GM23338 (cell line): ENCODE measurements around the gene TRMT44. TPM values are rescaled to one million over a fixed set of nuclear protein-coding genes. Genes with fewer than 3 reads are reported as not detected.

Experiments
- ATAC-seq: fragments of 200-7000 bp; cut with Tn5 transposase; 3 replicates; pipeline ENCODE4 v1.9.1; 2020
- DNase-seq: peaks from one replicate; pipeline ENCODE4 v3.0.0-alpha.2; 2015; ENCODE audit warnings: low spot score
- H2AFZ ChIP-seq: fragments of 200-600 bp; sonication (generic); 2 replicates; pipeline ENCODE4 v1.8.0; 2016; ENCODE audit warnings: antibody characterized with exemption, mild to moderate bottlenecking, moderate library complexity
- H3F3A ChIP-seq: fragments of 200-600 bp; sonication (generic); replicated peaks from 2 replicates; pipeline ENCODE4 v1.8.0; 2017; ENCODE audit warnings: antibody characterized with exemption, mixed run types, low read depth
- H3K27ac ChIP-seq: fragments of 200-600 bp; sonication (generic); 2 replicates; pipeline ENCODE4 v1.6.1; 2016; ENCODE audit warnings: low read depth
- H3K27me3 ChIP-seq: fragments of 200-600 bp; sonication (generic); 2 replicates; pipeline ENCODE4 v1.8.0; 2016; ENCODE audit warnings: mild to moderate bottlenecking, mixed run types, moderate library complexity; ENCODE audit not compliant: insufficient read depth
- H3K36me3 ChIP-seq: fragments of 200-600 bp; sonication (generic); 2 replicates; pipeline ENCODE4 v1.8.0; 2016; ENCODE audit warnings: mild to moderate bottlenecking; ENCODE audit not compliant: insufficient read depth
- H3K4me1 ChIP-seq: fragments of 200-600 bp; sonication (generic); 2 replicates; pipeline ENCODE4 v1.8.0; 2016; ENCODE audit warnings: mild to moderate bottlenecking, moderate library complexity; ENCODE audit not compliant: insufficient read depth
- H3K4me2 ChIP-seq: fragments of 200-600 bp; sonication (generic); 2 replicates; pipeline ENCODE4 v1.7.1; 2017; ENCODE audit warnings: mixed run types
- H3K4me3 ChIP-seq: fragments of 200-600 bp; sonication (generic); 2 replicates; pipeline ENCODE4 v1.6.1; 2016; ENCODE audit warnings: mixed run types
- H3K79me2 ChIP-seq: fragments of 200-600 bp; sonication (generic); replicated peaks from 2 replicates; pipeline ENCODE4 v1.8.0; 2017; ENCODE audit warnings: mild to moderate bottlenecking; ENCODE audit not compliant: insufficient read depth
- H3K9me2 ChIP-seq: fragments of 200-600 bp; sonication (generic); 2 replicates; pipeline ENCODE4 v1.8.0; 2017; ENCODE audit not compliant: insufficient read depth
- H4K20me1 ChIP-seq: fragments of 200-600 bp; sonication (generic); replicated peaks from 2 replicates; pipeline ENCODE4 v1.8.0; 2017; ENCODE audit warnings: mild to moderate bottlenecking; ENCODE audit not compliant: insufficient read depth
- H3K27ac Mint-ChIP-seq: 2 replicates; pipeline ENCODE4 v1.8.0; 2020; ENCODE audit warnings: inconsistent platforms, mild to moderate bottlenecking, moderate library complexity, mixed read lengths
- H3K27me3 Mint-ChIP-seq: 3 replicates; pipeline ENCODE4 v1.8.0; 2022; ENCODE audit warnings: low read depth, mild to moderate bottlenecking, moderate library complexity, mixed read lengths, inconsistent platforms; ENCODE audit not compliant: insufficient read depth, poor library complexity
- H3K36me3 Mint-ChIP-seq: 3 replicates; pipeline ENCODE4 v1.8.0; 2021; ENCODE audit warnings: low read depth, mild to moderate bottlenecking, inconsistent platforms, moderate library complexity, mixed read lengths
- H3K4me1 Mint-ChIP-seq: 3 replicates; pipeline ENCODE4 v1.8.0; 2020; ENCODE audit warnings: mild to moderate bottlenecking, inconsistent platforms, mixed read lengths
- H3K4me3 Mint-ChIP-seq: 3 replicates; pipeline ENCODE4 v1.8.0; 2021; ENCODE audit warnings: moderate library complexity, mild to moderate bottlenecking, inconsistent platforms, mixed read lengths
- H3K9me3 Mint-ChIP-seq: 3 replicates; pipeline ENCODE4 v1.8.0; 2020; ENCODE audit warnings: moderate library complexity, mild to moderate bottlenecking, inconsistent platforms, mixed read lengths
- CREB1 ChIP-seq: fragments of 250-450 bp; sonication (Bioruptor Pico); IDR thresholded peaks from 2 replicates; pipeline ENCODE4 v1.5.0; 2020; ENCODE audit warnings: low read depth, mild to moderate bottlenecking, moderate library complexity
- EZH2 ChIP-seq: fragments of 200-600 bp; sonication (generic); IDR thresholded peaks from one replicate; pipeline ENCODE4 v1.8.0; 2017; ENCODE audit warnings: antibody characterized with exemption, mild to moderate bottlenecking, low read depth; ENCODE audit not compliant: unreplicated experiment
- EZH2phosphoT487 ChIP-seq: fragments of 200-600 bp; sonication (generic); IDR thresholded peaks from one replicate; pipeline ENCODE4 v1.8.1; 2018; ENCODE audit warnings: antibody characterized with exemption; ENCODE audit not compliant: unreplicated experiment
- JUNB ChIP-seq: IDR thresholded peaks from one replicate; pipeline ENCODE4 v1.6.1; 2016; ENCODE audit warnings: antibody characterized with exemption; ENCODE audit not compliant: unreplicated experiment
- NANOG ChIP-seq: IDR thresholded peaks from 2 replicates; pipeline ENCODE4 v1.6.1; 2016; ENCODE audit warnings: antibody characterized with exemption, borderline replicate concordance
- POLR2AphosphoS5 ChIP-seq: IDR thresholded peaks from 2 replicates; pipeline ENCODE4 v1.6.1; 2016; ENCODE audit warnings: antibody characterized with exemption, low read depth
- STAT1 ChIP-seq: IDR thresholded peaks from one replicate; pipeline ENCODE4 v1.6.1; 2016; ENCODE audit warnings: antibody characterized with exemption; ENCODE audit not compliant: unreplicated experiment
- ZNF114 ChIP-seq: fragments of 250-450 bp; sonication (Bioruptor Pico); IDR thresholded peaks from 2 replicates; pipeline ENCODE4 v1.5.0; 2020; ENCODE audit warnings: mild to moderate bottlenecking, moderate library complexity
- ZNF331 ChIP-seq: fragments of 250-450 bp; sonication (Bioruptor Pico); IDR thresholded peaks from 2 replicates; pipeline ENCODE4 v1.5.0; 2020; ENCODE audit warnings: low read depth, mild to moderate bottlenecking, moderate library complexity
- polyA plus RNA-seq: library from polyadenylated mRNA; unstranded; fragments of >200 nt; fragmentation: Nextera tagmentation; extraction: Ambion mirVana; gene quantifications from 2 replicates; pipeline ENCODE4 v1.2.1, GENCODE V29; 2016
- total RNA-seq: library from RNA; depleted of rRNA; stranded (reverse); fragments of >200 nt; shearing (Covaris generic); gene quantifications from 2 replicates; pipeline ENCODE4 v1.2.3, GENCODE V29; 2014
- TF ChIP-seq, protein P1 (sequence below): fragments of 250-450 bp; sonication (Bioruptor Pico); IDR thresholded peaks from 2 replicates; pipeline ENCODE4 v1.5.0; 2020; ENCODE audit warnings: mild to moderate bottlenecking, moderate library complexity
- TF ChIP-seq, protein P2 (sequence below), 2 experiments: fragments of 200-600 bp in 1 of 2; sonication (generic) in 1 of 2; conservative IDR thresholded peaks; 2 replicates each; pipeline versions ENCODE4 v1.5.1 to v1.6.1; 2016 to 2017; ENCODE audit warnings: antibody characterized with exemption in 2 of 2, low read depth in 2 of 2, mild to moderate bottlenecking in 2 of 2, moderate library complexity in 1 of 2
- TF ChIP-seq, protein P3 (sequence below): IDR thresholded peaks from 2 replicates; pipeline ENCODE4 v1.6.1; 2016; ENCODE audit warnings: antibody characterized with exemption
- TF ChIP-seq, protein P4 (sequence below): IDR thresholded peaks from one replicate; pipeline ENCODE4 v1.6.1; 2018; ENCODE audit warnings: antibody characterized with exemption; ENCODE audit not compliant: unreplicated experiment

Gene TRMT44
- total and polyA plus RNA-seq, 2 experiments from 2014 or later, result 10.3 to 49.8 TPM

DNA sequence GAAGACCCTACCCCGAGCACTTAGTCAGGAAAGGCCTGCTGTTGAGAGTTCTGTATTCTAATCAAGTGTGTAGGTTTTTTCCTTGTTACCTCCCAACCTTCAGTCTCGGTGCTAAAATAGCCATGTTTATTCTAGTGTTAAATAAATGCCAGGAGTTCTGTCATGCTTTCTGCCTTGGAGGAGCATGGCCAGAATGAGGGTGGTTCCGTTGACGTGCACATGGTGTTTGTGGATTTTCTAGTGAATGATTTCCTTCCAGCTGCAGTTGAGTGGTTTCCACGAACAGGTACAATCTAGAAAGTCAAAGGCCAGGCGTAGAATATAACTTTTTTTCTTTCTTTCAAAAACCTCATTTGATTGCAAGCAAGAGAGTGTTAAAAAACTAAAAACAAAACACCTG lies 21.0 kb downstream of the TRMT44 start:
- Mint-ChIP-seq H3K9me3 (no peaks in the 10 kb centered on the region), H3K36me3 (peaks cover 33% of the 10 kb centered on the region), H3K27me3 (peaks cover 6% of the 10 kb centered on the region), H3K4me1 (peaks cover 8% of the 10 kb centered on the region), H3K4me3 (no peak overlapping the region), H3K27ac (no peak overlapping the region)
- H2AFZ ChIP-seq, result no peak overlapping the region
- H3F3A ChIP-seq, result no peaks in the 10 kb centered on the region
- H3K9me2 ChIP-seq, result no peaks in the 10 kb centered on the region
- no peaks in the 10 kb centered on the region for H3K27me3 ChIP-seq
- DNase-seq (no peak), ATAC-seq (no peak)
- H3K27ac ChIP-seq, result no peak overlapping the region
- peaks cover 9% of the 10 kb centered on the region; the same call in 1 of the 2 replicates for H3K36me3 ChIP-seq
- no peak overlapping the region for H3K4me2 ChIP-seq
- H3K4me3 ChIP-seq, result no peak overlapping the region
- TF ChIP-seq ZNF331 (CRISPR knock-in tag) (no peak), NANOG (no peak), EZH2 (no peak), POLR2AphosphoS5 (no peak), STAT1 (no peak), ZNF114 (CRISPR knock-in tag) (no peak), EZH2phosphoT487 (no peak), JUNB (no peak), CREB1 (CRISPR knock-in tag) (no peak)
- TF ChIP-seq, protein P1, sequence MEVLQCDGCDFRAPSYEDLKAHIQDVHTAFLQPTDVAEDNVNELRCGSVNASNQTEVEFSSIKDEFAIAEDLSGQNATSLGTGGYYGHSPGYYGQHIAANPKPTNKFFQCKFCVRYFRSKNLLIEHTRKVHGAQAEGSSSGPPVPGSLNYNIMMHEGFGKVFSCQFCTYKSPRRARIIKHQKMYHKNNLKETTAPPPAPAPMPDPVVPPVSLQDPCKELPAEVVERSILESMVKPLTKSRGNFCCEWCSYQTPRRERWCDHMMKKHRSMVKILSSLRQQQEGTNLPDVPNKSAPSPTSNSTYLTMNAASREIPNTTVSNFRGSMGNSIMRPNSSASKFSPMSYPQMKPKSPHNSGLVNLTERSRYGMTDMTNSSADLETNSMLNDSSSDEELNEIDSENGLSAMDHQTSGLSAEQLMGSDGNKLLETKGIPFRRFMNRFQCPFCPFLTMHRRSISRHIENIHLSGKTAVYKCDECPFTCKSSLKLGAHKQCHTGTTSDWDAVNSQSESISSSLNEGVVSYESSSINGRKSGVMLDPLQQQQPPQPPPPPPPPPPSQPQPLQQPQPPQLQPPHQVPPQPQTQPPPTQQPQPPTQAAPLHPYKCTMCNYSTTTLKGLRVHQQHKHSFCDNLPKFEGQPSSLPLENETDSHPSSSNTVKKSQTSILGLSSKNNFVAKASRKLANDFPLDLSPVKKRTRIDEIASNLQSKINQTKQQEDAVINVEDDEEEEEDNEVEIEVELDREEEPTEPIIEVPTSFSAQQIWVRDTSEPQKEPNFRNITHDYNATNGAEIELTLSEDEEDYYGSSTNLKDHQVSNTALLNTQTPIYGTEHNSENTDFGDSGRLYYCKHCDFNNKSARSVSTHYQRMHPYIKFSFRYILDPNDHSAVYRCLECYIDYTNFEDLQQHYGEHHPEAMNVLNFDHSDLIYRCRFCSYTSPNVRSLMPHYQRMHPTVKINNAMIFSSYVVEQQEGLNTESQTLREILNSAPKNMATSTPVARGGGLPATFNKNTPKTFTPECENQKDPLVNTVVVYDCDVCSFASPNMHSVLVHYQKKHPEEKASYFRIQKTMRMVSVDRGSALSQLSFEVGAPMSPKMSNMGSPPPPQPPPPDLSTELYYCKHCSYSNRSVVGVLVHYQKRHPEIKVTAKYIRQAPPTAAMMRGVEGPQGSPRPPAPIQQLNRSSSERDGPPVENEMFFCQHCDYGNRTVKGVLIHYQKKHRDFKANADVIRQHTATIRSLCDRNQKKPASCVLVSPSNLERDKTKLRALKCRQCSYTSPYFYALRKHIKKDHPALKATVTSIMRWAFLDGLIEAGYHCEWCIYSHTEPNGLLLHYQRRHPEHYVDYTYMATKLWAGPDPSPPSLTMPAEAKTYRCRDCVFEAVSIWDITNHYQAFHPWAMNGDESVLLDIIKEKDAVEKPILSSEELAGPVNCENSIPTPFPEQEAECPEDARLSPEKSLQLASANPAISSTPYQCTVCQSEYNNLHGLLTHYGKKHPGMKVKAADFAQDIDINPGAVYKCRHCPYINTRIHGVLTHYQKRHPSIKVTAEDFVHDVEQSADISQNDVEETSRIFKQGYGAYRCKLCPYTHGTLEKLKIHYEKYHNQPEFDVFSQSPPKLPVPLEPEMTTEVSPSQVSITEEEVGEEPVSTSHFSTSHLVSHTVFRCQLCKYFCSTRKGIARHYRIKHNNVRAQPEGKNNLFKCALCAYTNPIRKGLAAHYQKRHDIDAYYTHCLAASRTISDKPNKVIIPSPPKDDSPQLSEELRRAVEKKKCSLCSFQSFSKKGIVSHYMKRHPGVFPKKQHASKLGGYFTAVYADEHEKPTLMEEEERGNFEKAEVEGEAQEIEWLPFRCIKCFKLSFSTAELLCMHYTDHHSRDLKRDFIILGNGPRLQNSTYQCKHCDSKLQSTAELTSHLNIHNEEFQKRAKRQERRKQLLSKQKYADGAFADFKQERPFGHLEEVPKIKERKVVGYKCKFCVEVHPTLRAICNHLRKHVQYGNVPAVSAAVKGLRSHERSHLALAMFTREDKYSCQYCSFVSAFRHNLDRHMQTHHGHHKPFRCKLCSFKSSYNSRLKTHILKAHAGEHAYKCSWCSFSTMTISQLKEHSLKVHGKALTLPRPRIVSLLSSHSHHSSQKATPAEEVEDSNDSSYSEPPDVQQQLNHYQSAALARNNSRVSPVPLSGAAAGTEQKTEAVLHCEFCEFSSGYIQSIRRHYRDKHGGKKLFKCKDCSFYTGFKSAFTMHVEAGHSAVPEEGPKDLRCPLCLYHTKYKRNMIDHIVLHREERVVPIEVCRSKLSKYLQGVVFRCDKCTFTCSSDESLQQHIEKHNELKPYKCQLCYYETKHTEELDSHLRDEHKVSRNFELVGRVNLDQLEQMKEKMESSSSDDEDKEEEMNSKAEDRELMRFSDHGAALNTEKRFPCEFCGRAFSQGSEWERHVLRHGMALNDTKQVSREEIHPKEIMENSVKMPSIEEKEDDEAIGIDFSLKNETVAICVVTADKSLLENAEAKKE (CRISPR knock-in tag), result no peak
- TF ChIP-seq, protein P2, sequence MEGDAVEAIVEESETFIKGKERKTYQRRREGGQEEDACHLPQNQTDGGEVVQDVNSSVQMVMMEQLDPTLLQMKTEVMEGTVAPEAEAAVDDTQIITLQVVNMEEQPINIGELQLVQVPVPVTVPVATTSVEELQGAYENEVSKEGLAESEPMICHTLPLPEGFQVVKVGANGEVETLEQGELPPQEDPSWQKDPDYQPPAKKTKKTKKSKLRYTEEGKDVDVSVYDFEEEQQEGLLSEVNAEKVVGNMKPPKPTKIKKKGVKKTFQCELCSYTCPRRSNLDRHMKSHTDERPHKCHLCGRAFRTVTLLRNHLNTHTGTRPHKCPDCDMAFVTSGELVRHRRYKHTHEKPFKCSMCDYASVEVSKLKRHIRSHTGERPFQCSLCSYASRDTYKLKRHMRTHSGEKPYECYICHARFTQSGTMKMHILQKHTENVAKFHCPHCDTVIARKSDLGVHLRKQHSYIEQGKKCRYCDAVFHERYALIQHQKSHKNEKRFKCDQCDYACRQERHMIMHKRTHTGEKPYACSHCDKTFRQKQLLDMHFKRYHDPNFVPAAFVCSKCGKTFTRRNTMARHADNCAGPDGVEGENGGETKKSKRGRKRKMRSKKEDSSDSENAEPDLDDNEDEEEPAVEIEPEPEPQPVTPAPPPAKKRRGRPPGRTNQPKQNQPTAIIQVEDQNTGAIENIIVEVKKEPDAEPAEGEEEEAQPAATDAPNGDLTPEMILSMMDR (conservative IDR thresholded peaks at IDR 0.05; ENCODE audit: low read depth in 2 of 2), result no peak
- TF ChIP-seq, protein P3, sequence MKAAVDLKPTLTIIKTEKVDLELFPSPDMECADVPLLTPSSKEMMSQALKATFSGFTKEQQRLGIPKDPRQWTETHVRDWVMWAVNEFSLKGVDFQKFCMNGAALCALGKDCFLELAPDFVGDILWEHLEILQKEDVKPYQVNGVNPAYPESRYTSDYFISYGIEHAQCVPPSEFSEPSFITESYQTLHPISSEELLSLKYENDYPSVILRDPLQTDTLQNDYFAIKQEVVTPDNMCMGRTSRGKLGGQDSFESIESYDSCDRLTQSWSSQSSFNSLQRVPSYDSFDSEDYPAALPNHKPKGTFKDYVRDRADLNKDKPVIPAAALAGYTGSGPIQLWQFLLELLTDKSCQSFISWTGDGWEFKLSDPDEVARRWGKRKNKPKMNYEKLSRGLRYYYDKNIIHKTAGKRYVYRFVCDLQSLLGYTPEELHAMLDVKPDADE, result no peak
- TF ChIP-seq, protein P4, sequence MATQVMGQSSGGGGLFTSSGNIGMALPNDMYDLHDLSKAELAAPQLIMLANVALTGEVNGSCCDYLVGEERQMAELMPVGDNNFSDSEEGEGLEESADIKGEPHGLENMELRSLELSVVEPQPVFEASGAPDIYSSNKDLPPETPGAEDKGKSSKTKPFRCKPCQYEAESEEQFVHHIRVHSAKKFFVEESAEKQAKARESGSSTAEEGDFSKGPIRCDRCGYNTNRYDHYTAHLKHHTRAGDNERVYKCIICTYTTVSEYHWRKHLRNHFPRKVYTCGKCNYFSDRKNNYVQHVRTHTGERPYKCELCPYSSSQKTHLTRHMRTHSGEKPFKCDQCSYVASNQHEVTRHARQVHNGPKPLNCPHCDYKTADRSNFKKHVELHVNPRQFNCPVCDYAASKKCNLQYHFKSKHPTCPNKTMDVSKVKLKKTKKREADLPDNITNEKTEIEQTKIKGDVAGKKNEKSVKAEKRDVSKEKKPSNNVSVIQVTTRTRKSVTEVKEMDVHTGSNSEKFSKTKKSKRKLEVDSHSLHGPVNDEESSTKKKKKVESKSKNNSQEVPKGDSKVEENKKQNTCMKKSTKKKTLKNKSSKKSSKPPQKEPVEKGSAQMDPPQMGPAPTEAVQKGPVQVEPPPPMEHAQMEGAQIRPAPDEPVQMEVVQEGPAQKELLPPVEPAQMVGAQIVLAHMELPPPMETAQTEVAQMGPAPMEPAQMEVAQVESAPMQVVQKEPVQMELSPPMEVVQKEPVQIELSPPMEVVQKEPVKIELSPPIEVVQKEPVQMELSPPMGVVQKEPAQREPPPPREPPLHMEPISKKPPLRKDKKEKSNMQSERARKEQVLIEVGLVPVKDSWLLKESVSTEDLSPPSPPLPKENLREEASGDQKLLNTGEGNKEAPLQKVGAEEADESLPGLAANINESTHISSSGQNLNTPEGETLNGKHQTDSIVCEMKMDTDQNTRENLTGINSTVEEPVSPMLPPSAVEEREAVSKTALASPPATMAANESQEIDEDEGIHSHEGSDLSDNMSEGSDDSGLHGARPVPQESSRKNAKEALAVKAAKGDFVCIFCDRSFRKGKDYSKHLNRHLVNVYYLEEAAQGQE, result no peak
- H3K79me2 ChIP-seq, result no peaks in the 10 kb centered on the region
- peaks cover 9% of the 10 kb centered on the region; the same call in 1 of the 2 replicates for H4K20me1 ChIP-seq
- H3K4me1 ChIP-seq, result no peaks in the 10 kb centered on the region
